Adrenal gland (tissue), 5 donors: ENCODE data around the gene IGHMBP2.

Experiments used
- CTCF ChIP-seq, 6 experiments: fragments of 450-650 bp in 4 of 6; fragments of 200-600 bp in 2 of 6; sonication (generic) in 1 of 6; IDR thresholded peaks; 1 replicate in 5 of 6; 2 replicates in 1 of 6; pipeline versions ENCODE4 v1.5.1 to v1.8.0; 2016 to 2021; ENCODE audit warnings: antibody characterized with exemption in 6 of 6, mild to moderate bottlenecking in 2 of 6, moderate library complexity in 1 of 6
- POLR2A ChIP-seq, 2 donors: fragments of 450-650 bp; IDR thresholded peaks; one replicate each; pipeline ENCODE4 v1.6.1; 2017; ENCODE audit warnings: antibody characterized with exemption in 2 of 2, mild to moderate bottlenecking in 2 of 2, moderate library complexity in 1 of 2
- donor health status: DM: no; HTN: no; CAD: no.

GRCh38 chr11:68929706-68930570 is 26.2 kb downstream of the IGHMBP2 start:
- no peak for TF ChIP-seq POLR2A (IDR thresholded peaks at IDR 0.05)
- no peak for TF ChIP-seq CTCF (IDR thresholded peaks at IDR 0.05)
